PC-3 (cell line): Measurements from ENCODE around the gene PHF21B. TPM values are rescaled to one million over a fixed set of nuclear protein-coding genes. Genes with fewer than 3 reads are reported as not detected.

Experiments used
- ATAC-seq: fragments of 200-7000 bp; cut with Tn5 transposase; 2 replicates; pipeline ENCODE4 v1.9.1; 2020; ENCODE audit warnings: mild to moderate bottlenecking, moderate library complexity
- BruUV-seq: library from RNA; stranded (reverse); fragments of 400-500 nt; replicated peaks from 2 replicates; lab custom pipeline; 2021; lab: Mats Ljungman, UMichigan
- CTCF ChIA-PET: fragments of 300-600 bp; sonication (Branson Sonifier 250); formaldehyde crosslinking; loops from one replicate; lab custom pipeline; 2022; ENCODE audit warnings: antibody characterized with exemption; lab: Charles Lee
- POLR2A ChIA-PET: fragments of 300-600 bp; sonication (Branson Sonifier 250); formaldehyde crosslinking; loops from one replicate; lab custom pipeline; 2022; ENCODE audit warnings: antibody characterized with exemption; ENCODE audit not compliant: unreplicated experiment; lab: Charles Lee
- DNase-seq: peaks from one replicate; pipeline ENCODE4 v3.0.0-alpha.2; 2015
- H2AFZ ChIP-seq: fragments of 300-600 bp; sonication (generic); 2 replicates; pipeline ENCODE4 v1.6.0; 2016; ENCODE audit warnings: antibody characterized with exemption, low read length
- H3F3A ChIP-seq: fragments of 300-600 bp; sonication (generic); one replicate; pipeline ENCODE4 v1.6.0; 2017; ENCODE audit warnings: antibody characterized with exemption, low read length, control low read depth, mild to moderate bottlenecking; ENCODE audit not compliant: unreplicated experiment
- H3K27ac ChIP-seq: fragments of 300-600 bp; sonication (generic); 2 replicates; pipeline ENCODE4 v1.5.1; 2016; ENCODE audit warnings: mild to moderate bottlenecking, low read length
- H3K27me3 ChIP-seq: fragments of 300-600 bp; sonication (generic); 2 replicates; pipeline ENCODE4 v1.6.1; 2016; ENCODE audit warnings: low read length, mixed read lengths
- H3K36me3 ChIP-seq: fragments of 300-600 bp; sonication (generic); 2 replicates; pipeline ENCODE4 v1.6.1; 2016; ENCODE audit warnings: low read depth, mixed run types, low read length, mixed read lengths
- H3K4me1 ChIP-seq: fragments of 300-600 bp; sonication (generic); 2 replicates; pipeline ENCODE4 v1.5.1; 2016; ENCODE audit warnings: low read length; ENCODE audit not compliant: insufficient read depth
- H3K4me2 ChIP-seq: fragments of 300-600 bp; sonication (generic); 2 replicates; pipeline ENCODE4 v1.6.0; 2016; ENCODE audit warnings: low read length
- H3K4me3 ChIP-seq: fragments of 300-600 bp; sonication (generic); 2 replicates; pipeline ENCODE4 v1.5.1; 2016; ENCODE audit warnings: mild to moderate bottlenecking, low read length, mixed read lengths
- H3K79me2 ChIP-seq: fragments of 300-600 bp; sonication (generic); 2 replicates; pipeline ENCODE4 v1.6.1; 2017; ENCODE audit warnings: low read length, mixed read lengths
- H3K9ac ChIP-seq: fragments of 300-600 bp; sonication (generic); 2 replicates; pipeline ENCODE4 v1.6.0; 2016; ENCODE audit warnings: mild to moderate bottlenecking, low read length
- H3K9me2 ChIP-seq: fragments of 300-600 bp; sonication (generic); replicated peaks from 2 replicates; pipeline ENCODE4 v1.6.1; 2016; ENCODE audit warnings: mixed run types, low read length, mixed read lengths
- H3K9me3 ChIP-seq: fragments of 300-600 bp; sonication (generic); 2 replicates; pipeline ENCODE4 v1.6.1; 2016; ENCODE audit warnings: low read length, mixed read lengths
- H4K20me1 ChIP-seq: fragments of 300-600 bp; sonication (generic); 2 replicates; pipeline ENCODE4 v1.6.1; 2016; ENCODE audit warnings: low read length, mixed read lengths
- CTCF ChIP-seq: fragments of 300-600 bp; sonication (generic); conservative IDR thresholded peaks from 2 replicates; pipeline ENCODE4 v1.5.1; 2017; ENCODE audit warnings: antibody characterized with exemption, low read depth, mild to moderate bottlenecking, low read length
- EZH2 ChIP-seq: fragments of 300-600 bp; sonication (generic); IDR thresholded peaks from one replicate; pipeline ENCODE4 v1.6.1; 2017; ENCODE audit warnings: antibody characterized with exemption, mild to moderate bottlenecking, low read length; ENCODE audit not compliant: unreplicated experiment
- EZH2phosphoT487 ChIP-seq: fragments of 300-600 bp; sonication (generic); IDR thresholded peaks from 2 replicates; pipeline ENCODE4 v1.6.1; 2018; ENCODE audit warnings: mild to moderate bottlenecking, antibody characterized with exemption, low read length, borderline replicate concordance
- intact Hi-C: fragments of 100-400 bp; cut with micrococcal nuclease; formaldehyde crosslinking; loops from 2 replicates; pipeline ENCODE4 v1.9.0; 2023
- total RNA-seq: library from RNA; depleted of rRNA; stranded (reverse); fragments of >200 nt; gene quantifications from 2 replicates; pipeline ENCODE4 v1.2.3, GENCODE V29; 2014

The PHF21B gene
- total RNA-seq, 1 experiment from 2014 or later = not detected

- H3K9me3 ChIP-seq = no peaks in the 10 kb centered on the region
- no peaks in the 10 kb centered on the region for H3K9me2 ChIP-seq
- no peaks in the 10 kb centered on the region for H4K20me1 ChIP-seq
- 0 out of 2 replicates have a peak, but pooled peaks cover 8% of the 10 kb centered on the region for H3K27me3 ChIP-seq
- H3K4me2 ChIP-seq = no peak overlapping the region
- BruUV-seq = no TSS peak
- H3K9ac ChIP-seq = no peak overlapping the region
- ChIA-PET POLR2A (no interaction called here), CTCF (no interaction called here)
- H2AFZ ChIP-seq = no peak overlapping the region
- H3K4me3 ChIP-seq = no peak overlapping the region
- ATAC-seq (no peak), DNase-seq (no peak)
- TF ChIP-seq EZH2 = no peak
- TF ChIP-seq CTCF = no peak
- TF ChIP-seq EZH2phosphoT487 = no peak
- H3K79me2 ChIP-seq = no peaks in the 10 kb centered on the region
- no peak overlapping the region for H3K27ac ChIP-seq
- H3K4me1 ChIP-seq = peaks cover 1% of the 10 kb centered on the region; the same call in 1 of the 2 replicates
- H3K36me3 ChIP-seq = no peaks in the 10 kb centered on the region
- H3F3A ChIP-seq = no peaks in the 10 kb centered on the region
- intact Hi-C loops = no loop called here
Observed at GRCh38 chr22:45058622-45058912, 48.8 kb upstream of the PHF21B start.

GRCh38 chr22:45055936-45056335 is 46.1 kb upstream of the PHF21B start:
- H3K4me3 ChIP-seq = no peak overlapping the region
- H3F3A ChIP-seq = no peaks in the 10 kb centered on the region
- no peak for ATAC-seq
- H3K27me3 ChIP-seq = peaks cover 27% of the 10 kb centered on the region
- no peaks in the 10 kb centered on the region for H3K9me3 ChIP-seq
- no peak overlapping the region for H3K4me2 ChIP-seq
- no peak overlapping the region for H3K27ac ChIP-seq
- ChIA-PET POLR2A (interaction anchor here (0.7 kb wide), 1 partner anchor 45 kb away, joined by 5 read pairs; no protein-coding TSS in a partner anchor), CTCF (no interaction called here)
- no peak overlapping the region for H2AFZ ChIP-seq
- H3K36me3 ChIP-seq = no peaks in the 10 kb centered on the region
- TF ChIP-seq CTCF (no peak), EZH2phosphoT487 (no peak), EZH2 (no peak)
- no peaks in the 10 kb centered on the region for H3K4me1 ChIP-seq
- no TSS peak for BruUV-seq
- intact Hi-C loops = no loop called here
- no peaks in the 10 kb centered on the region for H4K20me1 ChIP-seq
- H3K79me2 ChIP-seq = no peaks in the 10 kb centered on the region
- DNase-seq = no peak
- H3K9me2 ChIP-seq = no peaks in the 10 kb centered on the region
- no peak overlapping the region for H3K9ac ChIP-seq

GRCh38 chr22:45053571-45053970 is 43.8 kb upstream of the PHF21B start:
- CTCF ChIA-PET = no interaction called here
- POLR2A ChIA-PET = no interaction called here
- no TSS peak for BruUV-seq

More at GRCh38 chr22:45053571-45053970, 43.8 kb upstream of the PHF21B start:
- Histone ChIP-seq H4K20me1 (no peaks in the 10 kb centered on the region), H3K4me1 (no peaks in the 10 kb centered on the region), H3K36me3 (no peaks in the 10 kb centered on the region), H3K79me2 (no peaks in the 10 kb centered on the region), H3K9me2 (no peaks in the 10 kb centered on the region), H3K27me3 (peaks cover 51% of the 10 kb centered on the region), H3K4me2 (no peak overlapping the region), H2AFZ (no peak overlapping the region), H3K9ac (no peak overlapping the region), H3F3A (no peaks in the 10 kb centered on the region), H3K27ac (no peak overlapping the region), H3K4me3 (no peak overlapping the region), H3K9me3 (no peaks in the 10 kb centered on the region)
- ATAC-seq = no peak
- DNase-seq = no peak
- TF ChIP-seq EZH2phosphoT487 = no peak
- no peak for TF ChIP-seq CTCF
- TF ChIP-seq EZH2 = no peak
- intact Hi-C loops = no loop called here
